ENCODE results near the gene MAGEA9B.

DNA sequence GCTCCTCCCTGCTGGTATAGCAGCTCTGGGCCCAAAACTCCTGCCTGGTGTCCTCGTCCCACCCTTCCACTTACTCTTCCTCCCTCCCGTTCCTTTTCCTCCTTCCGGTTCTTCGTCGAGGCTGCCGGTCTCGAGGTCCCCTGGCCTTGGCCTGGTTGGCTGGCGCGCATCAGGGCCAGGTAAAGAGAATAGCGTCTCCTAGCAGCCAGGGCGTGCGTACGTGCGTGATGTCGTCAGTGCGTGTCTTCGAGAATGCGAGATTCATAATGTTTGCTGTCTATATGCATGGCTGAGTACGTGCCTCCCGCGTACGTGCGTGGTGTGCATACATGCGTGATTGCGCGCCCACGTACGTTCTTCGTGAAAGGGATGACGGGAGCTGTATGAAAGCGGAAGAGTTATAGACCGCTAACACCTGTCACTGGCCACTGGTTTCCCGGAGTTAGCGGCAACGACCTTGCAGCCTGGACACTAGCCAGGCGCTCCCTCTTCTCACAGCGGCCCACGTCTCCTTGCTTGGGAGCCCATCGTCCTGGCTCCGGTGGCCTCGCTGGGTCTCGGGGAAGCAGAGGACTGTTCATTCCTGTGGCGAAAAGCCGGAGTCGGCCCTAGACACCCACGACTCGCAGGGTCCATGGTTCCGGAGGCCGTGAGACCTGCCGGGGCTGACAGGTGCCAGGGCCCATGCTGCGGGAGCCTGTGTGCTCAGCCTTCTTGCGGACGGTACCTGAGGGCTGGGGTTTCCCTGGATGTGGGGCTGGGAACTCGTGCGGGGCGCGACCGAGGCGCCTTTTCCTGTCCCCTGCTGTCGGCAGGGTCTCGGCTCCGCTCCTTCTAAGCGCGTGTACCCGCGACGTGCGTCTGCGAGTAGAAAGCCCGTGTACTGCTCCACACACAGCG is 46.4 kb downstream of the MAGEA9B start, which contains the start of gene EOLA1:
- TF ChIP-seq POLR2A (IDR thresholded peaks at IDR 0.05): peak; percentile 49 to 55
- TF ChIP-seq, protein P1, sequence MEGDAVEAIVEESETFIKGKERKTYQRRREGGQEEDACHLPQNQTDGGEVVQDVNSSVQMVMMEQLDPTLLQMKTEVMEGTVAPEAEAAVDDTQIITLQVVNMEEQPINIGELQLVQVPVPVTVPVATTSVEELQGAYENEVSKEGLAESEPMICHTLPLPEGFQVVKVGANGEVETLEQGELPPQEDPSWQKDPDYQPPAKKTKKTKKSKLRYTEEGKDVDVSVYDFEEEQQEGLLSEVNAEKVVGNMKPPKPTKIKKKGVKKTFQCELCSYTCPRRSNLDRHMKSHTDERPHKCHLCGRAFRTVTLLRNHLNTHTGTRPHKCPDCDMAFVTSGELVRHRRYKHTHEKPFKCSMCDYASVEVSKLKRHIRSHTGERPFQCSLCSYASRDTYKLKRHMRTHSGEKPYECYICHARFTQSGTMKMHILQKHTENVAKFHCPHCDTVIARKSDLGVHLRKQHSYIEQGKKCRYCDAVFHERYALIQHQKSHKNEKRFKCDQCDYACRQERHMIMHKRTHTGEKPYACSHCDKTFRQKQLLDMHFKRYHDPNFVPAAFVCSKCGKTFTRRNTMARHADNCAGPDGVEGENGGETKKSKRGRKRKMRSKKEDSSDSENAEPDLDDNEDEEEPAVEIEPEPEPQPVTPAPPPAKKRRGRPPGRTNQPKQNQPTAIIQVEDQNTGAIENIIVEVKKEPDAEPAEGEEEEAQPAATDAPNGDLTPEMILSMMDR (IDR thresholded peaks at IDR 0.05 in 4 of 5, conservative IDR thresholded peaks at IDR 0.05 in 1 of 5): no peak

Measured in gastrocnemius medialis (tissue), 4 donors.